ENCODE results near the gene CDKN2B-AS1.
"Not testable (repeated sequence)": the region's sequence is repeated elsewhere in the genome, so short reads cannot be mapped to it uniquely, and the experiment has no call there.

The CDKN2B-AS1 gene

DNA sequence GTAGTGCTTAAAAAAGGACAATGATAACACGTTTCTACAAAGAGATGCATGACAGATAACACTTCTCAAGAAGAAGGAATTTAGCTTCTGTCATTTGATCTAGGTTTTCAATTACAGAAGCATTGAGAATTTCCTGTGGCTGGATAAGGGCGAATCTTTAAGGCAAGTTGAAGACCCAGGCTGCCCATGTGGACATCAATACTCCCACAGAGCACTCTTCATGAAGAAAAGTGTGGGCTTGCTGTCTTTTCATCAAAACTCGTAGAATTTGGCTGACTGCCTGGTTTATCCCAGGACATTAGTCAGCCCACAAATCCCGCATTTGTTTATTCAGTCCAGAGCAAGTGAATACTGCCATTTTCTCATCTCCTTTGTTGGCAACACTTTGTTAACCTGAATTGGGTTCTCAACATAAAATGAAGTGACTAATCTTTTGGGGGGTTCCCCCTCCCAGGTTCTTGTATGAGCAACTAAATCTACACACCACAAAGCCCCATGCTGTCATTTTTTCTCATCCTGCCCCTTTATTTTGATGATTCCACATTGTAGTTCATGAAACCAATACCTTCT is 57.9 kb downstream of the CDKN2B-AS1 start:
- TF ChIP-seq, protein P1, sequence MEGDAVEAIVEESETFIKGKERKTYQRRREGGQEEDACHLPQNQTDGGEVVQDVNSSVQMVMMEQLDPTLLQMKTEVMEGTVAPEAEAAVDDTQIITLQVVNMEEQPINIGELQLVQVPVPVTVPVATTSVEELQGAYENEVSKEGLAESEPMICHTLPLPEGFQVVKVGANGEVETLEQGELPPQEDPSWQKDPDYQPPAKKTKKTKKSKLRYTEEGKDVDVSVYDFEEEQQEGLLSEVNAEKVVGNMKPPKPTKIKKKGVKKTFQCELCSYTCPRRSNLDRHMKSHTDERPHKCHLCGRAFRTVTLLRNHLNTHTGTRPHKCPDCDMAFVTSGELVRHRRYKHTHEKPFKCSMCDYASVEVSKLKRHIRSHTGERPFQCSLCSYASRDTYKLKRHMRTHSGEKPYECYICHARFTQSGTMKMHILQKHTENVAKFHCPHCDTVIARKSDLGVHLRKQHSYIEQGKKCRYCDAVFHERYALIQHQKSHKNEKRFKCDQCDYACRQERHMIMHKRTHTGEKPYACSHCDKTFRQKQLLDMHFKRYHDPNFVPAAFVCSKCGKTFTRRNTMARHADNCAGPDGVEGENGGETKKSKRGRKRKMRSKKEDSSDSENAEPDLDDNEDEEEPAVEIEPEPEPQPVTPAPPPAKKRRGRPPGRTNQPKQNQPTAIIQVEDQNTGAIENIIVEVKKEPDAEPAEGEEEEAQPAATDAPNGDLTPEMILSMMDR (IDR thresholded peaks at IDR 0.05; ENCODE audit: low read length, missing control alignments) = no peak
- no peak overlapping the region for H3K4me3 ChIP-seq (replicated peaks; ENCODE audit: low read depth, low read length)
- peak; percentile 95 for DNase-seq (ENCODE audit: low read depth)

- TF ChIP-seq, protein P1 (IDR thresholded peaks at IDR 0.05; ENCODE audit: low read length, missing control alignments) = no peak
- peak; percentile 41 for DNase-seq (ENCODE audit: low read depth)
- no peak overlapping the region for H3K4me3 ChIP-seq (replicated peaks; ENCODE audit: low read depth, low read length)
Measured at GRCh38 chr9:22053178-22053577, 58.6 kb downstream of the CDKN2B-AS1 start.

DNA sequence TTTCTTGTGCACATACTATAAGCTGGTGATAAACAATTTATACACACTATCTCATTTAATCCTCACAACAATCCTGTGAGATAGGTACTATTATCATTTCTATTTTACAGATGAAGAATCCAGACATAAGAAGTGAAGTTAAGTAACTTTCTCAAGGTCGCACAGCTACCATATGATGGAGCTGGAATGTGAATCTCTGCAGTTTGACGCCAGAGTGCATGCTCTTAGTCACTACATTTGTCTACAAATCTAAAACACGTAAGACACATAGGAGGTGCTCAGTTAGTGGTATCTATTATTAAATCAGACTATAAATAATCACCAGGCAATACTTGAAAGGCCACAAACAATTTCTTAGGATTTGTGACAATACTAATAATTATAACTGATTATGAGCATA is 59.5 kb downstream of the CDKN2B-AS1 start:
- no peak for DNase-seq (ENCODE audit: low read depth)
- TF ChIP-seq, protein P1 (IDR thresholded peaks at IDR 0.05; ENCODE audit: low read length, missing control alignments) = no peak

GRCh38 chr9:22054529-22054928 is 59.9 kb downstream of the CDKN2B-AS1 start:
- TF ChIP-seq, protein P1 (IDR thresholded peaks at IDR 0.05; ENCODE audit: low read length, missing control alignments) = no peak
- DNase-seq (ENCODE audit: low read depth) = no peak

More for the DNA sequence above, 59.5 kb downstream of the CDKN2B-AS1 start:
- H3K4me3 ChIP-seq (replicated peaks; ENCODE audit: low read depth, low read length) = no peak overlapping the region

GRCh38 chr9:22055090-22055489 is 60.5 kb downstream of the CDKN2B-AS1 start:
- no peak overlapping the region for H3K4me3 ChIP-seq (replicated peaks; ENCODE audit: low read depth, low read length)
- TF ChIP-seq, protein P1 (IDR thresholded peaks at IDR 0.05; ENCODE audit: low read length, missing control alignments) = no peak
- DNase-seq (ENCODE audit: low read depth) = no peak

More at GRCh38 chr9:22054529-22054928, 59.9 kb downstream of the CDKN2B-AS1 start:
- no peak overlapping the region for H3K4me3 ChIP-seq (replicated peaks; ENCODE audit: low read depth, low read length)

DNA sequence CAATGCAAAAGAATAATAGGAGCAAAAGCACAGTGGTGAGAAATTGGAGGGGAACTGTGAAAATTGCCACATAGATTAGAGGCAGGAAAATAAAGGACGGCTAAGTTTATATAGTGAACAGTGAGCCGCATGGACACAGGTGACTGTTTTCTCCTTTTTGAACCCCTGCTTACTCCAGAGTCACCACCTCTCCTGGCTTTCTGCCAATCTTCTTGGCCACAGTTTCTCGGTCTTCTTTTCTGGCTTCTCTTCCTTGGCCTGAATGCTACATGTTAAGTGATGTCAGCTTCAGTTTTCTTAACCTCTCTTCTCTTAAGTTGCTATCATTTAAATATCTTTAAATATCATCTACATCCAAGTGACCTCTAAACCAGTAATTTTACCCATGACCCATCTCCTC is 61.8 kb downstream of the CDKN2B-AS1 start:
- DNase-seq (ENCODE audit: low read depth) = no peak
- TF ChIP-seq, protein P1 (IDR thresholded peaks at IDR 0.05; ENCODE audit: low read length, missing control alignments) = no peak
- no peak overlapping the region for H3K4me3 ChIP-seq (replicated peaks; ENCODE audit: low read depth, low read length)

DNA sequence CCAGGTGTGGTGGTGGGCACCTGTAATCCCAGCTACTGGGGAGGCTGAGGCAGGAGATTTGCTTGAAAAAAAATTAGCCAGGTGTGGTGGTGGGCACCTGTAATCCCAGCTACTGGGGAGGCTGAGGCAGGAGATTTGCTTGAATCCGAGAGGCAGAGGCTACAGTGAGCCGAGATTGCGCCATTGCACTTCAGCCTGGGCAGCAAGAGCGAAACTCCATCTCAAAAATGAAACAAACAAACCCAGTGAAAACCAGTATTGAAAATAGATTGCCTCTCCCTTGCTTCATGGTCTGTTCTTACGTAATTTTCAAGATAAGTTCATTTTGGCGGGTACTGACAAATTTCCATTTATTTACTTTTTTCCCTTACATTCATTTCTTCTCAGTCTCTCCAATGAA is 63.4 kb downstream of the CDKN2B-AS1 start:
- H3K4me3 ChIP-seq (replicated peaks; ENCODE audit: low read depth, low read length); DNase-seq (ENCODE audit: low read depth): not testable (repeated sequence)
